Measurements from ENCODE around the gene IL1RAPL2. TPM values are rescaled to one million over a fixed set of nuclear protein-coding genes. Genes with fewer than 3 reads are reported as not detected.

IL1RAPL2 gene
- polyA plus RNA-seq, 3 donors: not detected

DNA sequence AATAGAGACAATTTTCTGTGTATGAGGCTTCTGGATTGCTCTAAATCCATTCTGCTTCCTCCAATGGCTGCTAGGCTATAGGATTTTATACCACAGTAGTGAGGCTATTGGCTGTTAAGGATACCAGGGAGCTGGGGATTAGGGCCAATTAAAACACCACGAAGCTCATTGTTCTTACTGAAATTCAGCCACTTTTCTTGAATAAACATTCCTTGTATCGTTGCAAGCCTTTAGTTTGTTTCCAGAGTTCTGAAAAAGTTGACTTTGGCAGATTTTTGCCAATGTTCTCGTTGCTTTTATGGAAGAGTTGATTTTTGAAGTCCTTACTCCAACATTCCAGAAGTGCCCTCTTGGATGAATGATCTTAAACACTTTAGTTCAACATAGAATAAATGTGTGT is 892.8 kb downstream of the IL1RAPL2 start:
- DNase-seq: no peak
- no CpG with 5 or more reads among the region's 3 CpGs for WGBS (ENCODE audit: insufficient coverage)
- H3K4me2 ChIP-seq (replicated peaks; ENCODE audit: extremely low read depth, low read length, poor library complexity, severe bottlenecking): no peak overlapping the region

GRCh38 chrX:105460376-105460775 is 894.4 kb downstream of the IL1RAPL2 start:
- Mint-ChIP-seq H3K36me3 (no peaks in the 10 kb centered on the region), H3K27me3 (ENCODE audit: low read depth in 3 of 3) (peaks cover 0 to 2% (median 0%) of the 10 kb centered on the region in 3 donors), H3K9me3 (peaks cover 0 to 3% (median 0%) of the 10 kb centered on the region in 7 donors), H3K27ac (no peak overlapping the region), H3K4me1 (no peaks in the 10 kb centered on the region), H3K4me3 (no peak overlapping the region)
- no peaks in the 10 kb centered on the region for H3K36me3 ChIP-seq (replicated peaks in 1 of 2; ENCODE audit: control insufficient read depth in 1 of 2, insufficient read depth in 2 of 2, low read length in 2 of 2)
- DNase-seq: no peak
- H3K27ac ChIP-seq (ENCODE audit: low read depth in 1 of 2, low read length in 2 of 2): no peak overlapping the region
- no CpG with 5 or more reads among the region's 1 CpG for WGBS (ENCODE audit: insufficient coverage)
- no peak overlapping the region for H3K4me3 ChIP-seq (replicated peaks in 1 of 3; ENCODE audit: low read depth in 2 of 3, low read length in 3 of 3)
- no peaks in the 10 kb centered on the region for H3K27me3 ChIP-seq (ENCODE audit: control insufficient read depth in 2 of 2, insufficient read depth in 2 of 2, low read length in 2 of 2)
- H3K4me2 ChIP-seq (replicated peaks; ENCODE audit: extremely low read depth, low read length, poor library complexity, severe bottlenecking): no peak overlapping the region
- H3K79me2 ChIP-seq (ENCODE audit: insufficient read depth, low read length): no peaks in the 10 kb centered on the region
- no peak overlapping the region for H3K9ac ChIP-seq (ENCODE audit: insufficient read depth, low read length, poor library complexity, severe bottlenecking)
- H3K4me1 ChIP-seq (ENCODE audit: control insufficient read depth in 1 of 2, insufficient read depth in 2 of 2, low read length in 2 of 2): no peaks in the 10 kb centered on the region
- no peak overlapping the region for H2AFZ ChIP-seq (ENCODE audit: insufficient read depth, low read depth, low read length, poor library complexity, severe bottlenecking)
- TF ChIP-seq, protein P1, sequence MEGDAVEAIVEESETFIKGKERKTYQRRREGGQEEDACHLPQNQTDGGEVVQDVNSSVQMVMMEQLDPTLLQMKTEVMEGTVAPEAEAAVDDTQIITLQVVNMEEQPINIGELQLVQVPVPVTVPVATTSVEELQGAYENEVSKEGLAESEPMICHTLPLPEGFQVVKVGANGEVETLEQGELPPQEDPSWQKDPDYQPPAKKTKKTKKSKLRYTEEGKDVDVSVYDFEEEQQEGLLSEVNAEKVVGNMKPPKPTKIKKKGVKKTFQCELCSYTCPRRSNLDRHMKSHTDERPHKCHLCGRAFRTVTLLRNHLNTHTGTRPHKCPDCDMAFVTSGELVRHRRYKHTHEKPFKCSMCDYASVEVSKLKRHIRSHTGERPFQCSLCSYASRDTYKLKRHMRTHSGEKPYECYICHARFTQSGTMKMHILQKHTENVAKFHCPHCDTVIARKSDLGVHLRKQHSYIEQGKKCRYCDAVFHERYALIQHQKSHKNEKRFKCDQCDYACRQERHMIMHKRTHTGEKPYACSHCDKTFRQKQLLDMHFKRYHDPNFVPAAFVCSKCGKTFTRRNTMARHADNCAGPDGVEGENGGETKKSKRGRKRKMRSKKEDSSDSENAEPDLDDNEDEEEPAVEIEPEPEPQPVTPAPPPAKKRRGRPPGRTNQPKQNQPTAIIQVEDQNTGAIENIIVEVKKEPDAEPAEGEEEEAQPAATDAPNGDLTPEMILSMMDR (IDR thresholded peaks at IDR 0.05): no peak
- intact Hi-C loops (cut with micrococcal nuclease): no loop called here
- no peaks in the 10 kb centered on the region for H4K20me1 ChIP-seq (ENCODE audit: insufficient read depth, low read length)
- H3K9me3 ChIP-seq (replicated peaks in 1 of 2; ENCODE audit: control insufficient read depth in 1 of 2, insufficient read depth in 1 of 2, low read length in 2 of 2): no peaks in the 10 kb centered on the region

More for the DNA sequence above, 892.8 kb downstream of the IL1RAPL2 start:
- Mint-ChIP-seq H3K27me3 (ENCODE audit: low read depth in 3 of 3) (peaks cover 0 to 2% (median 0%) of the 10 kb centered on the region in 3 donors), H3K4me1 (no peaks in the 10 kb centered on the region), H3K36me3 (no peaks in the 10 kb centered on the region), H3K27ac (no peak overlapping the region), H3K9me3 (peaks cover 0 to 3% (median 0%) of the 10 kb centered on the region in 7 donors), H3K4me3 (no peak overlapping the region)
- H3K36me3 ChIP-seq (replicated peaks in 1 of 2; ENCODE audit: control insufficient read depth in 1 of 2, insufficient read depth in 2 of 2, low read length in 2 of 2): no peaks in the 10 kb centered on the region
- H3K4me3 ChIP-seq (replicated peaks in 1 of 3; ENCODE audit: low read depth in 2 of 3, low read length in 3 of 3): no peak overlapping the region
- H3K79me2 ChIP-seq (ENCODE audit: insufficient read depth, low read length): no peaks in the 10 kb centered on the region
- TF ChIP-seq, protein P1 (IDR thresholded peaks at IDR 0.05): no peak
- H3K27ac ChIP-seq (ENCODE audit: low read depth in 1 of 2, low read length in 2 of 2): no peak overlapping the region
- H2AFZ ChIP-seq (ENCODE audit: insufficient read depth, low read depth, low read length, poor library complexity, severe bottlenecking): no peak overlapping the region
- no peaks in the 10 kb centered on the region for H4K20me1 ChIP-seq (ENCODE audit: insufficient read depth, low read length)
- no peaks in the 10 kb centered on the region for H3K4me1 ChIP-seq (ENCODE audit: control insufficient read depth in 1 of 2, insufficient read depth in 2 of 2, low read length in 2 of 2)
- no peaks in the 10 kb centered on the region for H3K27me3 ChIP-seq (ENCODE audit: control insufficient read depth in 2 of 2, insufficient read depth in 2 of 2, low read length in 2 of 2)
- H3K9me3 ChIP-seq (replicated peaks in 1 of 2; ENCODE audit: control insufficient read depth in 1 of 2, insufficient read depth in 1 of 2, low read length in 2 of 2): no peaks in the 10 kb centered on the region
- intact Hi-C loops (cut with micrococcal nuclease): no loop called here
- no peak overlapping the region for H3K9ac ChIP-seq (ENCODE audit: insufficient read depth, low read length, poor library complexity, severe bottlenecking)
